ENCODE measurements around the gene UBAC1.

The UBAC1 gene

GRCh38 chr9:135961277-135961715 lies at the start of gene UBAC1:
Gene UBAC1, minus strand, starts transcription at chr9:135961373. Its CDS starts 211 bp downstream, at chr9:135961162.
- peak; percentile 45 to 63 for TF ChIP-seq CTCF (IDR thresholded peaks at IDR 0.05)
- Histone ChIP-seq H3K27me3 (peaks cover 0 to 3% of the 10 kb centered on the region in 2 donors), H3K4me3 (peak within 1 kb of the TSS; percentile 96 to 97), H3K27ac (peak within 1 kb of the TSS; percentile 75 to 95), H3K4me1 (peaks cover 6 to 25% (median 13%) of the 10 kb centered on the region in 4 donors), H3K36me3 (no peaks in the 10 kb centered on the region), H3K9me3 (no peaks in the 10 kb centered on the region)
- DNase-seq = peak; percentile 93 to 97
- intact Hi-C loops (cut with DNase I; ENCODE audit: low total_unique reads) = loop anchor here (2.0 to 10.0 kb wide), 2 partner anchors 54 to 284 kb away; partner anchors contain the start of genes CAMSAP1 and QSOX2

GRCh38 chr9:136010615-136011361 lies 49.6 kb upstream of the UBAC1 start:
- H3K4me1 ChIP-seq = peaks cover 0 to 20% (median 11%) of the 10 kb centered on the region in 4 donors
- H3K9me3 ChIP-seq = no peaks in the 10 kb centered on the region
- intact Hi-C loops (cut with DNase I; ENCODE audit: low total_unique reads) = no loop called here
- no peaks in the 10 kb centered on the region for H3K27me3 ChIP-seq
- H3K36me3 ChIP-seq = peaks cover 18 to 76% (median 35%) of the 10 kb centered on the region in 3 donors
- no peak for TF ChIP-seq CTCF (IDR thresholded peaks at IDR 0.05)
- no peak overlapping the region for H3K27ac ChIP-seq
- no peak for DNase-seq
- H3K4me3 ChIP-seq = no peak overlapping the region

GRCh38 chr9:136010176-136010575 lies 49.0 kb upstream of the UBAC1 start:
- Histone ChIP-seq H3K27ac (no peak overlapping the region), H3K4me1 (peaks cover 0 to 20% (median 11%) of the 10 kb centered on the region in 4 donors), H3K36me3 (peaks cover 18 to 77% (median 30%) of the 10 kb centered on the region in 3 donors), H3K4me3 (no peak overlapping the region), H3K27me3 (no peaks in the 10 kb centered on the region), H3K9me3 (no peaks in the 10 kb centered on the region)
- intact Hi-C loops (cut with DNase I; ENCODE audit: low total_unique reads) = no loop called here
- no peak for TF ChIP-seq CTCF (IDR thresholded peaks at IDR 0.05)
- no peak for DNase-seq

GRCh38 chr9:136009516-136009915 lies 48.3 kb upstream of the UBAC1 start:
- H3K4me1 ChIP-seq = peaks cover 0 to 22% (median 10%) of the 10 kb centered on the region in 4 donors
- no peak overlapping the region for H3K27ac ChIP-seq
- H3K4me3 ChIP-seq = no peak overlapping the region
- no peak for TF ChIP-seq CTCF (IDR thresholded peaks at IDR 0.05)
- H3K9me3 ChIP-seq = no peaks in the 10 kb centered on the region
- DNase-seq = no peak
- H3K36me3 ChIP-seq = peaks cover 18 to 73% (median 28%) of the 10 kb centered on the region in 3 donors
- H3K27me3 ChIP-seq = no peaks in the 10 kb centered on the region
- intact Hi-C loops (cut with DNase I; ENCODE audit: low total_unique reads) = no loop called here

GRCh38 chr9:136008693-136008997 lies 47.5 kb upstream of the UBAC1 start:
- H3K4me1 ChIP-seq = peaks cover 0 to 30% (median 10%) of the 10 kb centered on the region in 4 donors
- no peaks in the 10 kb centered on the region for H3K9me3 ChIP-seq
- DNase-seq = no peak
- H3K27me3 ChIP-seq = no peaks in the 10 kb centered on the region
- no peak overlapping the region for H3K4me3 ChIP-seq
- intact Hi-C loops (cut with DNase I; ENCODE audit: low total_unique reads) = no loop called here
- H3K36me3 ChIP-seq = peaks cover 18 to 65% (median 28%) of the 10 kb centered on the region in 3 donors
- H3K27ac ChIP-seq = no peak overlapping the region
- no peak for TF ChIP-seq CTCF (IDR thresholded peaks at IDR 0.05)
